ENCODE measurements around the gene TSFM. TPM values are rescaled to one million over a fixed set of nuclear protein-coding genes. Genes with fewer than 3 reads are reported as not detected.

The TSFM gene
- total RNA-seq, 1 experiment from 2014 or later = 53.2 TPM

- TF ChIP-seq CTCF (IDR thresholded peaks at IDR 0.05 in 2 of 3, conservative IDR thresholded peaks at IDR 0.05 in 1 of 3; ENCODE audit: borderline replicate concordance in 1 of 3, insufficient read depth in 1 of 3, low read depth in 2 of 3, low read length in 2 of 3) = peak; percentile 47 to 71 (median 70); a peak in 5 of 6 replicates
These were observed 40.5 kb upstream of the TSFM start (continued) for GRCh38 chr12:57741844-57742738.

- CTCF ChIA-PET = interaction anchor here (0.9 to 1.7 kb wide), 3 partner anchors 13 to 18 kb away, joined by 3 to 11 read pairs (median 10); no protein-coding TSS in a partner anchor
- TF ChIP-seq JUND (IDR thresholded peaks at IDR 0.05) = no peak
- TF ChIP-seq ZBTB33 (IDR thresholded peaks at IDR 0.05; ENCODE audit: extremely low read depth, insufficient replicate concordance, low read length) = no peak
- TF ChIP-seq ELF1 (IDR thresholded peaks at IDR 0.05; ENCODE audit: borderline replicate concordance, low read depth) = no peak
- no peak for TF ChIP-seq POLR2A (IDR thresholded peaks at IDR 0.05; ENCODE audit: borderline replicate concordance, extremely low read depth, insufficient read depth, insufficient read length)
- no peak for TF ChIP-seq EZH2 (IDR thresholded peaks at IDR 0.05)
- TF ChIP-seq CBX3 (IDR thresholded peaks at IDR 0.05; ENCODE audit: low read depth) = no peak
- TF ChIP-seq SP1 (IDR thresholded peaks at IDR 0.05; ENCODE audit: low read depth) = no peak
- no peak for TF ChIP-seq REST (IDR thresholded peaks at IDR 0.05; ENCODE audit: low read depth)
- no peak for TF ChIP-seq SIN3A (IDR thresholded peaks at IDR 0.05; ENCODE audit: low read depth)
- no peak for TF ChIP-seq SRF (IDR thresholded peaks at IDR 0.05; ENCODE audit: low read depth)
- TF ChIP-seq YY1 (IDR thresholded peaks at IDR 0.05; ENCODE audit: extremely low read depth, insufficient replicate concordance, low read depth, low read length) = no peak
- no peak for TF ChIP-seq MAX (IDR thresholded peaks at IDR 0.05)
- no peak for TF ChIP-seq ZFX (IDR thresholded peaks at IDR 0.05)
- TF ChIP-seq CEBPB (IDR thresholded peaks at IDR 0.05; ENCODE audit: low read depth) = no peak
- TF ChIP-seq ZNF274 (IDR thresholded peaks at IDR 0.05; ENCODE audit: low read depth, low read length) = no peak
These were observed 38.8 kb upstream of the TSFM start for GRCh38 chr12:57743769-57744168.

More at GRCh38 chr12:57743769-57744168, 38.8 kb upstream of the TSFM start:
- H3K4me1 ChIP-seq (ENCODE audit: control insufficient read depth in 1 of 2, insufficient read depth in 2 of 2, low read length in 2 of 2) = peaks cover 10 to 36% of the 10 kb centered on the region in 2 experiments; a peak in 3 of 4 replicates
- H3K9ac ChIP-seq (ENCODE audit: low read length) = peak overlapping the region; percentile 90
- no peaks in the 10 kb centered on the region for H3K9me2 ChIP-seq (ENCODE audit: insufficient read depth)
- H3K4me2 ChIP-seq (ENCODE audit: low read length) = peak overlapping the region; percentile 91
- peaks cover 5 to 9% of the 10 kb centered on the region in 2 experiments; a peak in 3 of 4 replicates for H3K36me3 ChIP-seq (ENCODE audit: control insufficient read depth in 1 of 2, insufficient read depth in 2 of 2, low read length in 2 of 2)
- DNase-seq (ENCODE audit: low read depth, low spot score) = no peak
- H3K27ac ChIP-seq (ENCODE audit: low read depth, low read length) = peak overlapping the region; percentile 76; the same call in 1 of the 2 replicates
- no peak overlapping the region for H2AFZ ChIP-seq (ENCODE audit: low read depth, low read length, poor library complexity, severe bottlenecking)
- H3K4me3 ChIP-seq (replicated peaks in 1 of 2; ENCODE audit: low read depth in 1 of 2, low read length in 2 of 2) = peak overlapping the region; percentile 69 to 76
- ChIA-PET POLR2A (interaction anchor here (1.0 to 1.6 kb wide), 4 partner anchors 13 to 107 kb away, joined by 4 to 7 read pairs (median 6); no protein-coding TSS in a partner anchor), RAD21 (ENCODE audit: low non-redundant PET in 1 of 2, low total read pairs in 2 of 2, uncharacterized antibody in 2 of 2, unreplicated experiment in 2 of 2) (interaction anchor here in 1 of 2 experiments (1.2 kb wide), 1 partner anchor 103 kb away, joined by 3 read pairs; no protein-coding TSS in a partner anchor)
- BruUV-seq (replicated peaks) = no TSS peak
- intact Hi-C loops (cut with micrococcal nuclease) = loop anchor here (2.0 kb wide), 1 partner anchor 17 kb away; no protein-coding TSS in a partner anchor
- no peak for ATAC-seq
- no peaks in the 10 kb centered on the region for H3K79me2 ChIP-seq (ENCODE audit: insufficient read depth, low read length)
- H4K20me1 ChIP-seq (ENCODE audit: insufficient read depth) = no peaks in the 10 kb centered on the region
- H3K27me3 ChIP-seq (ENCODE audit: insufficient read depth, low read length) = no peaks in the 10 kb centered on the region
- no peaks in the 10 kb centered on the region for H3K9me3 ChIP-seq (ENCODE audit: control insufficient read depth in 1 of 2, insufficient read depth in 1 of 2, low read depth in 1 of 2, low read length in 2 of 2)
